HG03025 (cell line): Measurements from ENCODE around the gene STAC3.
"Not testable (repeated sequence)": the region's sequence is repeated elsewhere in the genome, so short reads cannot be mapped to it uniquely, and the experiment has no call there.

Source experiments
- ATAC-seq: cut with Tn5 transposase; IDR thresholded peaks from one replicate; pipeline ENCODE4 v1.9.1; 2021; ENCODE audit warnings: mild to moderate bottlenecking, moderate library complexity; ENCODE audit not compliant: unreplicated experiment, low FRiP score

The STAC3 gene

DNA sequence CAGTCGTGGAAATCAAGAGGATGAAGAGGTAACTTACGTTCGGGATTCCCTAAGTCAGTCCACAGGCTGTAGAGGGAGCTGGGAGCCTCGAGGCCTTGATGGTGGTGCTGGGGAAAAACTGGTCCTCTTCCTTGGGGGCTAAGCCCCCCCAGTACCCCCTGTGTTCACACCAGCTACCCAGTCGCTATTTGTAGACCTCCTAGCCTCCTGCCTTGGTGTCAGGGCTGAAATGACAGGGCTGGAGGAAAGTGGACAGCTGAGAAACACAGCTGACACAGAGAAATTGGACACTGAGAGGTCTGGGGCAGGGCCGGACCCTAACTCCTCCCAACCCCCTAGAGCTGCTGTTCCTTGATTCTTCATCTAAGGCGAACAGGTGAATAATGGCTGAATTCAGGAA, at the start of gene STAC3:
STAC3 (minus strand) TSS at position 232 of the 400 bp plus-strand sequence. CDS start 1,551 bp downstream, outside the sequence.
- no peak for ATAC-seq

GRCh38 chr12:57299514-57300016, 48.6 kb upstream of the STAC3 start:
- ATAC-seq: no peak

DNA sequence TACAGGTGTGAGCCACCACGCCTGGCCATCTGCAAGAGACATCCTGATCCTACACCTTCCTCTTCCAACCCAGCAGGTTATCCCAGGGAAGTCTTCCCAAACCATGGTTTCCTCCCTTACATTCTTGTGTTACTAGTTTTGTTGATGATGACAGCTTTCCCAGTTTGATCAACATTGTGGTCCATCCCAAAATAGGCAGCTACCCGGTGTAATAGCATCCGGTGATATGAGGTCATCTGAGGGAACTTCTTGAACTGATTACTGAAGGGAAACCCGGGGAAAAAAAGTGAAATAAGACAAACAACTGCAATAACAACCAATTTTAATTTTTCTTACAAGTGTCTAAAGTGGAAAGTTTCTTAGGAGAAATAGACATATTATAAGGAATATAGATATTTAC, 45.3 kb upstream of the STAC3 start:
- no peak for ATAC-seq

DNA sequence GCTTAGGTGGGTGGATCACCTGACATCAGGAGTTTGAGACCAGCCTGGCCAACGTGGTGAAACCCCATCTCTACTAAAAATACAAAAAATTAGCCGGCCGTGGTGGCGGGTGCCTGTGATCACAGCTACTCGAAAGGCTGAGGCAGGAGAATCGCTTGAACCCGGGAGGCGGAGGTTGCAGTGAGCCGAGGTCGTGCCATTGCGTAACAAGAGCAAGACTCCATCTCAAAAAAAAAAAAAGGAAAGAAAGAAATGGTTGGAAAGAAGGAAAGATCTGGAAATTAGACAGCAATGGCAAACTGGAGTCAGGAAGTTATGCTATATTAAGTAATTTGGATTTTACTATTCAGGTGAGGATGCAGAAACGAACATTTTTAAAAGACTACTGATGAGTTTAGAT, 31.1 kb upstream of the STAC3 start:
- ATAC-seq: not testable (repeated sequence)

- ATAC-seq: peak; percentile 79
Observed at GRCh38 chr12:57280211-57281062, 29.4 kb upstream of the STAC3 start.

GRCh38 chr12:57278465-57279381, 27.7 kb upstream of the STAC3 start:
- ATAC-seq: no peak

GRCh38 chr12:57276935-57277563, 26.1 kb upstream of the STAC3 start:
- ATAC-seq: no peak

DNA sequence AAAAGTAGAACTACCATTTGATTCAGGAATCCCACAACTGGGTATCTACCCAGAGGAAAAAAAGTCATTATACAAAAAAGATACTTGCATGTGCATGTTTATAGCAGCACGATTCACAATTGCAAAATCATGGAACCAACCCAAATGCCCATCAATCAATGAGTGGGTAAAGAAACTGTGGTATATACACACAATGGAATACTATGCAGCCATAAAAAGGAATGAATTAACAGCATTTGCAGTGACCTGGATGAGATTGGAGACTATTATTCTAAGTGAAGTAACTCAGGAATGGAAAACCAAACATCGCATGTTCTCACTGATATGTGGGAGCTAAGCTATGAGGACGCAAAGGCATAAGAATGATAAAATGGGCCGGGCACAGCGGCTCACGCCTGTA, 25.2 kb upstream of the STAC3 start:
- not testable (repeated sequence) for ATAC-seq

GRCh38 chr12:57273516-57273915, 22.5 kb upstream of the STAC3 start:
- no peak for ATAC-seq

GRCh38 chr12:57272337-57273151, 21.6 kb upstream of the STAC3 start:
- ATAC-seq: no peak

DNA sequence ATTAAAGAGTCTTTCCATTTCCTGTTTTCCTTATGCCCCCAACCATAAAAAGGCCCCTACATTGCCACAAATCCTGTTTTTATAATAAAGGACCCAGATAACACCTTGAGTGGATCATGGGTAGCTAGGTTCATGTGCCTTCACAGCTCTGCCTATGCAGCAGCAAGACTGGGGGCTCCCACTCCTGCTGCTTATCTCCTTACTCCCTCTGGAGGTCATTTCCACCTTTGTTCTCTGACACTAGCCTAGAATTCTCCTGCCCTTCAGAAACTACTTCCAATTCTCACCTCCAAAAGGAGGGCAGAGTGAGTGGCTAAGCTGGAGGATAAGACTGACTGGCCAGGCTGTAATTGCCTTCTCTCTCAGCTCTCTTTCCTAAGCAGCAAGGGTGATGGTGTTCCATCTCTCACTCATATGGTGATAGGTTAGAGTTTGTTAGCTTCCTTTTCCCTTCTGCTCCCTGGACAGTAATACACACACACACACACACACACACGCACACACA, 20.0 kb upstream of the STAC3 start:
- ATAC-seq: no peak

- ATAC-seq: no peak
Observed at GRCh38 chr12:57268264-57268663, 17.3 kb upstream of the STAC3 start.

GRCh38 chr12:57266681-57267080, 15.7 kb upstream of the STAC3 start:
- ATAC-seq: no peak

DNA sequence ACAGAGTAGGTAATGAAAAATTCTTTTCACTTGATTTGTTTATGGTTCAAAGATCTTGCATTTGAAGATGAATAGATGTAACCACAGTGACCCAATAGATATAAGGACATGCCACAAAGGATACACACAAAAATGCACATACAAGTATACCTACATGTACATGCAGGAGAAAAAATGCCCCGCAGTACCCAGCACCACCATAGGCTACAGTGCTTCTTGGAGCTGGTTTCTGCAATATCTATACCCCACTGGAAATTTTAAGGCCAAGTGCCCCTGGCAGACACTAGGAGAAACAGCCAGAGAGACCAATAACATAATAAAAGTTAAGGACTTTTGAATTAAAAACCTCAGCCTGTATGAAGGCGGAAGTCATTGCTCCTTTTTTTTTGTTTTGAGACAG, 12.1 kb upstream of the STAC3 start:
- no peak for ATAC-seq

- ATAC-seq: no peak
Observed at GRCh38 chr12:57262126-57262822, 11.3 kb upstream of the STAC3 start.

- no peak for ATAC-seq
Observed at GRCh38 chr12:57261428-57261865, 10.5 kb upstream of the STAC3 start.

DNA sequence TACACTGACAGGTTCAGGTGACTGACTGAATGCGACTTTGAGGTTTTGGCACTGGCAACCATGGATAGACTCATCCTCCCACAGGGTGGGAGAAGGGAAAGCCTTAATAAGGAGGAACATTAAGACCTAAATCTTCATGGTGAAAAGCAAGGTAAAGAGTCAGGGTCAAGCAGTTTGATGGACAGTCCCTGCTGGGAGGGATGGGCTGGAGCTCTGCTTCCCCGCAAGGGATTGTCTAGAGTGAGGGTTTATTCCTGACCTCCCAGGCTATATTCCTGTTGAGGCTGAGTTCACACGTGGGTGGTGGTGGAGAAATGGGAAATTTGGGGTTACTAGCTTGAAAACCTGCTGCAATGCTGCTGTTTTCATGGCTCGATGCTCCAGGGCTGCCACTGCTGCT, 9.4 kb upstream of the STAC3 start:
- ATAC-seq: no peak

GRCh38 chr12:57258977-57259970, 8.3 kb upstream of the STAC3 start:
- no peak for ATAC-seq
